IPS-18c (cell line): ENCODE results near the gene APOBR.
"Not testable (repeated sequence)": the region's sequence is repeated elsewhere in the genome, so short reads cannot be mapped to it uniquely, and the experiment has no call there.

Source experiments
- H3K4me3 ChIP-seq: 2 replicates; pipeline ENCODE4 v1.7.0; 2013; ENCODE audit warnings: low read depth, mild to moderate bottlenecking, low read length, moderate library complexity; ENCODE audit not compliant: insufficient read depth
- H3K9me3 ChIP-seq: one replicate; pipeline ENCODE4 v1.6.1; 2013; ENCODE audit warnings: mild to moderate bottlenecking, low read length, moderate library complexity; ENCODE audit not compliant: control insufficient read depth, insufficient read depth

Gene APOBR

DNA sequence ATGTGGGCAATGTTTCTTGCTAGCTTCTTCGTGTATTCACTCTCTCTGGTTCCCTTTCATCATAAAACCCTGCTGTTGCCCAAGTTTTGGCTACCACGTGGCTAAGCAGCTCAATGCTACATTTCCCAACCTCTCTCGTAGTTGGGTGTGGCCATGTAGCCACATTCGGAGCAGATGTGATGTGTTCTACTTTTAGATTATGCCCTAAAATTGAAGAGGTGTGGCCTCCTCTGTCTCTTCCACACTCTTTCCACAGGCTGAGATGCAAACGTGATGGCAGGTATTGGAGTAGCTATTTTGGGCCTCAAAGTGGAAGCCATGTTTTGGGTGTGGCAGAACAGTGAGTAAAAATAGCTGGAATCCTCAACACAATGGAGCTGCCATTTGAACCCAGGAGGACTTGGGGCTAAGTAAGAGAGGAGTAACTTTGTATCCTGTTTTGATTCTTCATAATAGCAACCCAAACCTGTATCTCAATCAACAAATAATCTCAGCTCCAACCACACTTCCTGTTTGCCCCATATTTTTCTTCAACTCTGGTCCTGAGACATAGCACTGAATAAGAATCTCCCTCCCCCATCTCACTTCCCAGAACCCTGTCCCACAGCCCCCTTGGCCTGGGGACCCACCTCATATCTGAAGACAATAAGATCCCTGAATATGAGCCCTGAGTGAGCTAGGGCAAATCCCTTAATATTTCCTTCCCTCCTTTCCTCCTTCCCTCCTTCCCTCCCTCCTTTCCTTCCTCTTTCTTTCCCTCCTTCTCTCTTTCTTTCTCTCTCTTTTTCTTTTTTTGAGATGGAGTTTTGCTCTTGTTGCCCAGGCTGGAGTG is 40.3 kb downstream of the APOBR start:
- Histone ChIP-seq H3K9me3 (no peaks in the 10 kb centered on the region), H3K4me3 (no peak overlapping the region)

- Histone ChIP-seq H3K4me3 (no peak overlapping the region), H3K9me3 (no peaks in the 10 kb centered on the region)
These were observed 42.6 kb downstream of the APOBR start for GRCh38 chr16:28537076-28537475.

- no peak overlapping the region for H3K4me3 ChIP-seq
These were observed 43.7 kb downstream of the APOBR start for GRCh38 chr16:28537964-28538732.

DNA sequence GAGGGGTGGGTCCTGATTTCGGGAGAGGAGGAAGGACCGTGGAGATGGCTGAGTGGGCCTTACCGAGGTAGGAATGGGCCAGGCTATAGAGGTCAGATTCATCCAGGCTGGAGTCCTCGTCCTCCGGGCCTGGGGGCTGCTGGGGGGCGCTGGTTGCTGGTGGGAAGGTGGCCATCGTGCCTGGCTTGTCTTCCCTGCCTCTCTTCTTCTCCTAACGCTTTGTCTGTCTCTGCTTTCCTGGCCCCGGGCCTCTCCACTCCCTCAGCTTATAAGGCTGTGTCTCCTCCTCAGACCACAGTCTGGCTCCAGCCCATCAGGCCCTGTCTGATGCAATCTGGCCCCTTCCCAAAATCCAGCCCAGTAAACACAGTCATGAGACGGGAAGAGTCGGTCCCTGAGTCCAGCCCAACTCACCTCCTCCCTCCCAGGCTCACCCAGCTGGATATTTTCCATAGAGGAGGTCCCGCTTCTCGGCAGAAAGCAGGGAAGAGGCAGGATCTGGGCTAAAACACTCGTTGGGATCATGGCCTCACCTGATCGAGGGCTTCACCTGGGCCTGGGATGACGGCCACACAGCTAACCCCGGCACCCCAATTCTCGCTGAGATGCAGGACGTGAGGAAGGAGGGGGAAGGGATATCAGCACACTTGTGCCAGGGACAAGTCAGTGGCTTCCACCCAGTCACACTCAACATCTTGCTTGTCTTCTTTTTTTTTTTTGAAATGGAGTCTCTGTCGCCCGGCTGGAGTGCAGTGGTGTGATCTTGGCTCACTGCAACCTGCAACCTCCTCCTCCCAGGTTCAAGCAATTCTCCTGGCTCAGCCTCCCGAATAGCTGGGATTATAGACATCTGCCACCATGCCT is 44.5 kb downstream of the APOBR start, which contains the start of gene NUPR1:
NUPR1 (minus strand) TSS at position 242 of the 864 bp plus-strand sequence; CDS start at position 175, 67 bp downstream.
- H3K4me3 ChIP-seq: no peak within 1 kb of the TSS
- no peaks in the 10 kb centered on the region for H3K9me3 ChIP-seq

More at GRCh38 chr16:28537964-28538732, 43.7 kb downstream of the APOBR start:
- no peaks in the 10 kb centered on the region for H3K9me3 ChIP-seq

- H3K9me3 ChIP-seq: no peaks in the 10 kb centered on the region
- no peak overlapping the region for H3K4me3 ChIP-seq
These were observed 45.9 kb downstream of the APOBR start for GRCh38 chr16:28540346-28540745.

GRCh38 chr16:28542646-28543045 is 48.2 kb downstream of the APOBR start:
- H3K4me3 ChIP-seq: no peak overlapping the region

DNA sequence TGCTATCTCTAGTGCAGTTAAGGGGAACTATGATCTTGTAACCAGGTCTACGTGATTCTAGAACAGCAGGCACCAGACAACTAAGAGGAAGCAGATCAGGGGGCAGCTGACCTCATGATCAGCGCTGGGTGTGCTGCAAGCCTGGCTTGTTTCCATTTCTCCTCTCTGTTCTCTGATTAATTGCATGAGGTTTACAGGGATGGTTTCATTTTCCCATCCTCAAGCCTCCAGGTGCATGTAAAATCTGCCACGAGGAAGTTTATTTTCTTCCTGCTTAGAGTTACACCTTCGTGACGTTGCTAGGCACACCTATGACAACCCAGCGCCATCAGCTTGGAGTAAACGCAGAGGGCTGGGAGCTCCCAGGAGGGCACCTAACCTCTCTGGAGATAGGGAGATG is 48.6 kb downstream of the APOBR start:
- no peaks in the 10 kb centered on the region for H3K9me3 ChIP-seq
- H3K4me3 ChIP-seq: no peak overlapping the region

More at GRCh38 chr16:28542646-28543045, 48.2 kb downstream of the APOBR start:
- H3K9me3 ChIP-seq: no peaks in the 10 kb centered on the region

- Histone ChIP-seq H3K9me3 (no peaks in the 10 kb centered on the region), H3K4me3 (no peak overlapping the region)
These were observed 50.6 kb downstream of the APOBR start for GRCh38 chr16:28544998-28545397.

DNA sequence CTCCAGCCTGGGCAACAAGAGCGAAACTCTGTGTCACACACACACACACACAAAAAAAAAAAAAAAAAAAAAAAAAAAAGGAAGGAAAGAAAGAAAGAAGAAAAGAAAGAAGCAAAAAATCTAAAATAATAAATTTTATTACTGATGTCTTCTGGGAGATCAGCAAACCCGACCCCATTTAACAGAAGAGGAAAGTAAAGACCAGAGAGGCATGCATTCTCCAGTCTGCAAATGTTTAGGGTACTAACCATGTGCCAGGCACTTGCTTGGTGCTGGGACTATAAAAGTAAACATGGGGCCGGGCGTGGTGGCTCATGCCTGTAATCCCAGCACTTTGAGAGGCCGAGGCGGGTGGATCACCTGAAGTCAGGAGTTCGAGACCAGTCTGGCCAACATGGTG is 51.5 kb downstream of the APOBR start:
- not testable (repeated sequence) for H3K9me3 ChIP-seq, H3K4me3 ChIP-seq

- H3K4me3 ChIP-seq: no peak overlapping the region
- no peaks in the 10 kb centered on the region for H3K9me3 ChIP-seq
These were observed 52.2 kb downstream of the APOBR start for GRCh38 chr16:28546626-28547025.

DNA sequence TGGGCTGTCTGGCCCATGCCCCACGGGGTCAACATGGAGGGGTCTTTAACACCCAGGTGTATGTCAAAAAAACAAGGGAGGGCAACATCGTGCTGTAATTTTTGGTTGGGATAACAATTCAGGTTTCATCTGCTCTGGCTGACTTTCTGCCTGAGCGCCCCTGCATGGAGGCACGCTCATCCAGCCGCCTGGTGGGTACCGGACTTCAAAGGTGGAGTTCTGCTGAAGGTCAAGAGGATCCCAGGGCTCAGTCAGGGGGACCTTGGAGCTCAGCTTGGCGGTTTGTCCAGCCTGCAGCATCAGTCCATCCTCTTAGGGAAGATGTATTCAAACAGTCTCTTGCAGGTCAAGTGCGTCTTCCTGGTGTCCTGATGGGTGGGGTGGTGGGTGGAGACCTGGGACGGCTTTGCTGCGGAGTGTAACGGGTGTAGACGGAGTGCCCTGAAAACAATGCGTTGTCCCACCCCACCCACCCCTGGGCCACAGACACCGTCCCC is 53.9 kb downstream of the APOBR start:
- Histone ChIP-seq H3K4me3 (no peak overlapping the region), H3K9me3 (no peaks in the 10 kb centered on the region)
